ENCODE data around the gene ADAMTS2. TPM values are rescaled to one million over a fixed set of nuclear protein-coding genes. Genes with fewer than 3 reads are reported as not detected.

Gene ADAMTS2
- total RNA-seq, 1 donor from 2014 or later: 8.2 TPM

DNA sequence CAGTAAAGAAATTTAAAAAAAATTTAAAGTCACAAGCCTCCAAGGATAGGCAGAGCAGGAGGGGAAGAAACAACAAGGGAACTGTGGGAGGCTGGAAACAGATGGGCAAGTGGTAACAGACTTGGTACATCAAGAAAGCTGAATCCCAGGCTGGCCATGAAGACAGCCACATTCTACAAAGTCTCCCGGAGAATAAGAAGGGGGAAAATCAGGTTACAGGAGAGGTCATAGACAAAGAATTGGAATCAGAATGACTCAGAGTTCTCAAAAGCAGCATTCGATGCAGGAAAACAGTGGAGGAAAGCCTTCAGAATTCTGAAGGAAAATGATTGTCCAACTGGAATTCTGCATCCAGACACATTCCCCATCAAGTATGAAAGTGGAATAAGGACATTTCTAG is 129.7 kb downstream of the ADAMTS2 start:
- TF ChIP-seq, protein P1, sequence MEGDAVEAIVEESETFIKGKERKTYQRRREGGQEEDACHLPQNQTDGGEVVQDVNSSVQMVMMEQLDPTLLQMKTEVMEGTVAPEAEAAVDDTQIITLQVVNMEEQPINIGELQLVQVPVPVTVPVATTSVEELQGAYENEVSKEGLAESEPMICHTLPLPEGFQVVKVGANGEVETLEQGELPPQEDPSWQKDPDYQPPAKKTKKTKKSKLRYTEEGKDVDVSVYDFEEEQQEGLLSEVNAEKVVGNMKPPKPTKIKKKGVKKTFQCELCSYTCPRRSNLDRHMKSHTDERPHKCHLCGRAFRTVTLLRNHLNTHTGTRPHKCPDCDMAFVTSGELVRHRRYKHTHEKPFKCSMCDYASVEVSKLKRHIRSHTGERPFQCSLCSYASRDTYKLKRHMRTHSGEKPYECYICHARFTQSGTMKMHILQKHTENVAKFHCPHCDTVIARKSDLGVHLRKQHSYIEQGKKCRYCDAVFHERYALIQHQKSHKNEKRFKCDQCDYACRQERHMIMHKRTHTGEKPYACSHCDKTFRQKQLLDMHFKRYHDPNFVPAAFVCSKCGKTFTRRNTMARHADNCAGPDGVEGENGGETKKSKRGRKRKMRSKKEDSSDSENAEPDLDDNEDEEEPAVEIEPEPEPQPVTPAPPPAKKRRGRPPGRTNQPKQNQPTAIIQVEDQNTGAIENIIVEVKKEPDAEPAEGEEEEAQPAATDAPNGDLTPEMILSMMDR (IDR thresholded peaks at IDR 0.05; ENCODE audit: unreplicated experiment): no peak
- H3K4me1 Mint-ChIP-seq: peaks cover 5% of the 10 kb centered on the region
- no peak overlapping the region for H3K27ac Mint-ChIP-seq
- peaks cover 4% of the 10 kb centered on the region for H3K9me3 Mint-ChIP-seq
- H3K36me3 Mint-ChIP-seq: no peaks in the 10 kb centered on the region
- no peaks in the 10 kb centered on the region for H3K27me3 Mint-ChIP-seq (ENCODE audit: low read depth)
- no peak overlapping the region for H3K4me3 Mint-ChIP-seq
- DNase-seq (ENCODE audit: low spot score in 2 of 2, unreplicated experiment in 2 of 2): no peak

DNA sequence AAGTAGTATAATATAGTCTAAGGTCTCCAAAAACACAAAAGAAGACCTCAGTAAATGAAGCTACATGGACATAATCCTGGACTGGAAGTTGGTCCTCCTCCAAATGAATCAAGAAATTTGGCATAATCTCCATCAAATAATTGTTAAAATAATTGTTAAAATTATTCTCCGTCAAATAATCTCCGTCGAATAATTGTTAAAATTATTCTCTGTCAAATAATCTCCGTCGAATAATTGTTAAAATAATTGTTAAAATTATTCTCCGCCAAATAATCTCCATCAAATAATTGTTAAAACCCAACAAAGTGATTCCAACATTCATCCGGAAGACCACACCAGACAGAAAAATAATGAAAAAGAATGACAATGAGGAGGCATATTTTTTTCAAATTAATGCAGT is 130.6 kb downstream of the ADAMTS2 start:
- H3K27me3 Mint-ChIP-seq (ENCODE audit: low read depth): no peaks in the 10 kb centered on the region
- H3K36me3 Mint-ChIP-seq: no peaks in the 10 kb centered on the region
- peaks cover 5% of the 10 kb centered on the region for H3K4me1 Mint-ChIP-seq
- DNase-seq (ENCODE audit: low spot score in 2 of 2, unreplicated experiment in 2 of 2): no peak
- TF ChIP-seq, protein P1 (IDR thresholded peaks at IDR 0.05; ENCODE audit: unreplicated experiment): no peak
- peaks cover 4% of the 10 kb centered on the region for H3K9me3 Mint-ChIP-seq
- H3K27ac Mint-ChIP-seq: no peak overlapping the region
- H3K4me3 Mint-ChIP-seq: no peak overlapping the region

DNA sequence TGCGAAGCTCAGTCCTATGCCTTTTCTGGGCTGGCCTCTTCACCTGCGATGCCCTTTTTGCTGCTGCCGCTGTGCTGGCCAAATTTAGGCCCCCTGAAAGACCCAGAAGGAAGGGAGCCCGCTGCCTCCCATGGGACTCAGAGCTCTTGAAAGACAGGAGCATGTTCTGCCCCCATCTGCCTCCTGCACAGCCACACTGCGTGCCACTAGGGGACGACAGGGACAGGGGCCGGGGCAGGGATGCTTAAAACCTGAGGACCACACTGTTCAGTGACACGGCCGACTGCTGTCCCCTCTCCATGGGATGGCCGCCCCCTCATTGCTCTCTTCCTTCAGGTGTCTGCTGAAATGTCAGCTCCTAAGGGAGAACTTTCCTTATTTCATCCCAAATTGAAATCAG is 132.4 kb downstream of the ADAMTS2 start:
- H3K9me3 Mint-ChIP-seq: peaks cover 4% of the 10 kb centered on the region

DNA sequence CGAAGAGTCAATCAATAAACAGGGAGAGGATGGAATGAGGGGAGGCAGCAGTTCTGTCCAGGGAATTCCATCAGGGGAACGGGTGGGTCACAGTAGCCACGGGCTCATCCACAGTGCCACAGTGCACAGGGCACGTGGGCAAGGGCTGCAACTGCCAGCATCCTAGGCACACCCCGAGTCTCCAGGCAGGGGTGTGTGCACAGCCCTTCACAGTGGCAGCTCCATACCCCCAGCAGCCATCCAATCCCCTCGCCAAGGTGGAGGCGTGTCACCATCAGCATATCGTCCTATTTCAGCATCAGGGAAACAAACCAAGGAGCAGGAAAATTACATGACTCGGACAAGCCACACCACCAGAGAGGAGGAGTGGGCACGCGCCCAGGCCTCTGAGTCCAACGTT is 133.6 kb downstream of the ADAMTS2 start:
- no peaks in the 10 kb centered on the region for H3K36me3 Mint-ChIP-seq
- DNase-seq (ENCODE audit: low spot score in 2 of 2, unreplicated experiment in 2 of 2): no peak
- TF ChIP-seq, protein P1 (IDR thresholded peaks at IDR 0.05; ENCODE audit: unreplicated experiment): no peak
- H3K9me3 Mint-ChIP-seq: peaks cover 4% of the 10 kb centered on the region
- H3K27ac Mint-ChIP-seq: no peak overlapping the region
- H3K4me3 Mint-ChIP-seq: no peak overlapping the region
- no peaks in the 10 kb centered on the region for H3K27me3 Mint-ChIP-seq (ENCODE audit: low read depth)
- peaks cover 1% of the 10 kb centered on the region for H3K4me1 Mint-ChIP-seq

More for the DNA sequence above, 132.4 kb downstream of the ADAMTS2 start:
- H3K36me3 Mint-ChIP-seq: no peaks in the 10 kb centered on the region
- no peak overlapping the region for H3K4me3 Mint-ChIP-seq
- H3K27ac Mint-ChIP-seq: no peak overlapping the region
- no peaks in the 10 kb centered on the region for H3K27me3 Mint-ChIP-seq (ENCODE audit: low read depth)
- H3K4me1 Mint-ChIP-seq: peaks cover 5% of the 10 kb centered on the region
- TF ChIP-seq, protein P1 (IDR thresholded peaks at IDR 0.05; ENCODE audit: unreplicated experiment): no peak
- DNase-seq (ENCODE audit: low spot score in 2 of 2, unreplicated experiment in 2 of 2): no peak

DNA sequence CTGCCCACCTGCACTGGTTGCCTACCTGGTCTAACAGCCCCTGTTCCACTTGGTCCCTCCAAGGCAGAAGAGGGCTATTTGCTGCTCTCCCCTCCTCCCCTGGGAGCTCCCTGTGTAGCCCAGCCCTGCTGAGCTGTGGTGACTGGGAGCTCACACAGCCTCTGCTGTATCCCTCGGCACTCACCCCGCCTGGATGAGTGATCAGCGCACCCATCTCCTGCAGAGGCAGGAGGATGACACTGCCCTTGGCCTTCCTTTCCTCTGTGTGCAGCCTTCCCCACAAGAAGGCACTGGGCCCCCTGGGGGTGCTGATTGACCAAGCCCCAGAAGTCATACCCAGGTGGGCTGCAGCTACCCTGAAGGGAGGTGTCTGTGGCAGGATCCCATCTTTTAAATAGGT is 134.2 kb downstream of the ADAMTS2 start:
- TF ChIP-seq, protein P1 (IDR thresholded peaks at IDR 0.05; ENCODE audit: unreplicated experiment): no peak
- H3K4me3 Mint-ChIP-seq: no peak overlapping the region
- H3K27me3 Mint-ChIP-seq (ENCODE audit: low read depth): no peaks in the 10 kb centered on the region
- DNase-seq (ENCODE audit: low spot score in 2 of 2, unreplicated experiment in 2 of 2): no peak
- H3K36me3 Mint-ChIP-seq: no peaks in the 10 kb centered on the region
- peaks cover 4% of the 10 kb centered on the region for H3K4me1 Mint-ChIP-seq
- H3K27ac Mint-ChIP-seq: no peak overlapping the region
- H3K9me3 Mint-ChIP-seq: peaks cover 4% of the 10 kb centered on the region

DNA sequence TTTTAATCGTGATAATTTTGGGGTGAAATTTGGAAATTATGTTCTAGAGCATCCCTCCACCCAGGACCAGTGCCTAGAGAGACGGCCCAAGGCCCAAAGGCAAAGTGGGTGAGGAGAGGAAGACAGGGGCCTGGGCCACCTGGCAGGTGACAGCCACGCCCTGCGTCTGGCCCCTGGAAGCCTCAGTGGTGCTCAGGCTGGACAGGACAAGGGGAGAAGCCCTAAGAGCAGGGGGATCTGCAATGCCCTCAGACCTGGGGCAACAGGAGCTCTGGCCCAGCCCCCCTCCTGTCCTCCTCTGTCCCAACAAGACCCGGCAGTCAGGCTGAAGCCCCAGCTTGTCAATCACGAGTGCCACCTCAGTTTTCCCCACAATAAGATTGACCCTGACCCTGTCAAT is 134.8 kb downstream of the ADAMTS2 start:
- H3K36me3 Mint-ChIP-seq: no peaks in the 10 kb centered on the region
- H3K9me3 Mint-ChIP-seq: peaks cover 4% of the 10 kb centered on the region
- no peak overlapping the region for H3K4me3 Mint-ChIP-seq
- TF ChIP-seq, protein P1 (IDR thresholded peaks at IDR 0.05; ENCODE audit: unreplicated experiment): no peak
- no peak for DNase-seq (ENCODE audit: low spot score in 2 of 2, unreplicated experiment in 2 of 2)
- H3K4me1 Mint-ChIP-seq: peaks cover 4% of the 10 kb centered on the region
- H3K27me3 Mint-ChIP-seq (ENCODE audit: low read depth): no peaks in the 10 kb centered on the region
- no peak overlapping the region for H3K27ac Mint-ChIP-seq
